ENCODE results near the gene NECTIN2. TPM values are rescaled to one million over a fixed set of nuclear protein-coding genes. Genes with fewer than 3 reads are reported as not detected.
"Not testable (repeated sequence)": the region's sequence is repeated elsewhere in the genome, so short reads cannot be mapped to it uniquely, and the experiment has no call there.

The NECTIN2 gene
- total RNA-seq, 1 donor from 2014 or later, result 302 TPM

DNA sequence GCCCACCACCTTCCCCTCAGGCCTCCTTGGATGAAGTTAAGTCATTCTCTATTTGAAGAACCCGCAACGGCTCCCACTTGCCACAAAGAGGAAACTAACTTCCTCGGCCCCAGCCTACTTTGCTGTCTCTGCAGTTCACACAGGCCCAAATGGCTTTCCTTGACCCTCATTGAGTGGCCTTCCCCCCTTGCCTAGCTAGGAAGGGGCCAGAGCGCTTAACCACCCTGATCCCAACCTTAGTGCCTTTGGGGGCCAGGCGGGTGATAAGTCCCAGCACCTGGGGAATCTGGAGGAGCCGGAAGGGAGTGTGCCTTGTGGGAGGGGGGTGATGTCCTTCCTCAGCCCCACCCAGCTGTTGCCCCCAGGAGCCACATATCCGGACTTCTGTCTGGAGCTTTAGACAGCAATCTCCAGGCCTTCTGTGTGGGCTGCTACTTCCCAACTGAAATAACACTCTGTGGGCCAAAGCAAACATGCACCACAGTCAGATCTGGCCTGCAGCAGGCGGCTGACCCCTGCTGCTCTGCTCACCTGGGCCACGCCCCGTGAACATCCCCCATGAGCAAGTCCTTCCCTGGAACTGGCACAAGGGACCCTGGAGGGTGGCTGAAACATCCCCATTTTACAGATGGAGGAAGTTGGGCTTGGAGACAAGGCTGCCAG lies 10.5 kb downstream of the NECTIN2 start:
- TF ChIP-seq, protein P1, sequence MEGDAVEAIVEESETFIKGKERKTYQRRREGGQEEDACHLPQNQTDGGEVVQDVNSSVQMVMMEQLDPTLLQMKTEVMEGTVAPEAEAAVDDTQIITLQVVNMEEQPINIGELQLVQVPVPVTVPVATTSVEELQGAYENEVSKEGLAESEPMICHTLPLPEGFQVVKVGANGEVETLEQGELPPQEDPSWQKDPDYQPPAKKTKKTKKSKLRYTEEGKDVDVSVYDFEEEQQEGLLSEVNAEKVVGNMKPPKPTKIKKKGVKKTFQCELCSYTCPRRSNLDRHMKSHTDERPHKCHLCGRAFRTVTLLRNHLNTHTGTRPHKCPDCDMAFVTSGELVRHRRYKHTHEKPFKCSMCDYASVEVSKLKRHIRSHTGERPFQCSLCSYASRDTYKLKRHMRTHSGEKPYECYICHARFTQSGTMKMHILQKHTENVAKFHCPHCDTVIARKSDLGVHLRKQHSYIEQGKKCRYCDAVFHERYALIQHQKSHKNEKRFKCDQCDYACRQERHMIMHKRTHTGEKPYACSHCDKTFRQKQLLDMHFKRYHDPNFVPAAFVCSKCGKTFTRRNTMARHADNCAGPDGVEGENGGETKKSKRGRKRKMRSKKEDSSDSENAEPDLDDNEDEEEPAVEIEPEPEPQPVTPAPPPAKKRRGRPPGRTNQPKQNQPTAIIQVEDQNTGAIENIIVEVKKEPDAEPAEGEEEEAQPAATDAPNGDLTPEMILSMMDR (IDR thresholded peaks at IDR 0.05; ENCODE audit: insufficient read depth, low read depth, low read length), result no peak
- TF ChIP-seq EZH2 (IDR thresholded peaks at IDR 0.05; ENCODE audit: insufficient read depth, low read length), result no peak
- Histone ChIP-seq H3K4me1 (ENCODE audit: insufficient read depth, low read length) (peaks cover 11% of the 10 kb centered on the region), H3K79me2 (ENCODE audit: insufficient read depth, low read length) (peaks cover 93% of the 10 kb centered on the region), H3K27ac (ENCODE audit: low read depth, low read length) (peak overlapping the region; percentile 13), H3K9me3 (ENCODE audit: insufficient read depth, low read depth, low read length) (no peaks in the 10 kb centered on the region), H3K27me3 (ENCODE audit: insufficient read depth, low read length) (no peaks in the 10 kb centered on the region), H3K4me3 (ENCODE audit: insufficient read depth, low read depth, low read length) (no peak overlapping the region), H2AFZ (ENCODE audit: low read depth, low read length) (no peak overlapping the region), H4K20me1 (ENCODE audit: insufficient read depth, low read length) (peaks cover 85% of the 10 kb centered on the region), H3K36me3 (ENCODE audit: insufficient read depth, low read length) (peaks cover 11% of the 10 kb centered on the region), H3K4me2 (ENCODE audit: low read length) (peak overlapping the region; percentile 45), H3K9ac (ENCODE audit: low read length) (no peak overlapping the region)
- H3K4me3 Mint-ChIP-seq (ENCODE audit: unreplicated experiment), result no peak overlapping the region
- no peak overlapping the region for H3K27ac Mint-ChIP-seq (ENCODE audit: unreplicated experiment)
- H3K9me3 Mint-ChIP-seq (ENCODE audit: unreplicated experiment), result no peaks in the 10 kb centered on the region
- no peak for FAIRE-seq
- H3K36me3 Mint-ChIP-seq (ENCODE audit: low read depth, unreplicated experiment), result peaks cover 16% of the 10 kb centered on the region
- no peaks in the 10 kb centered on the region for H3K27me3 Mint-ChIP-seq (ENCODE audit: low read depth, unreplicated experiment)
- peak; percentile 54 for DNase-seq (ENCODE audit: low read depth)
- H3K4me1 Mint-ChIP-seq (ENCODE audit: low read depth, unreplicated experiment), result peaks cover 8% of the 10 kb centered on the region

DNA sequence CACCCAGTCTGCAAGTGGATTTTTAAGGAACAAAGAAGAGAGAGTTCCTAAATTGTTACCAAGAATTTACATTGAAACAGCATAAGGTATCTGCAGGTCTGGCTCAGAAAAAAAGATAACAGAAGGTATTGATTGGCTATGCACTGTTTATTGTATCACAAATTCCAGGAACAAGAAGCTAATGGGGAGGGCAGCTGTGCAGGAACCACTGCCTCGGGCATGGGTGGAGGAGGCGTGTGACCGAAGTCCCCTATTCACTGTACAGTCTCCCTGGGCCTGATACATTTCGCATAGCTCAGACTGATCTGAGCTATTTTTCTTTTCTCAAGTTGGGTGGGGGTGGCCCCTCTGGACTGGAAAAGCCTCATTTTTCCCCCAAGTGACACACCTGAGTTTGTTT lies 11.7 kb downstream of the NECTIN2 start:
- peaks cover 82% of the 10 kb centered on the region for H4K20me1 ChIP-seq (ENCODE audit: insufficient read depth, low read length)
- Mint-ChIP-seq H3K27ac (ENCODE audit: unreplicated experiment) (no peak overlapping the region), H3K4me1 (ENCODE audit: low read depth, unreplicated experiment) (peaks cover 3% of the 10 kb centered on the region), H3K27me3 (ENCODE audit: low read depth, unreplicated experiment) (no peaks in the 10 kb centered on the region), H3K4me3 (ENCODE audit: unreplicated experiment) (no peak overlapping the region), H3K9me3 (ENCODE audit: unreplicated experiment) (no peaks in the 10 kb centered on the region), H3K36me3 (ENCODE audit: low read depth, unreplicated experiment) (peaks cover 18% of the 10 kb centered on the region)
- no peak overlapping the region for H3K9ac ChIP-seq (ENCODE audit: low read length)
- peaks cover 11% of the 10 kb centered on the region for H3K4me1 ChIP-seq (ENCODE audit: insufficient read depth, low read length)
- no peak for DNase-seq (ENCODE audit: low read depth)
- TF ChIP-seq EZH2 (IDR thresholded peaks at IDR 0.05; ENCODE audit: insufficient read depth, low read length), result no peak
- TF ChIP-seq, protein P1 (IDR thresholded peaks at IDR 0.05; ENCODE audit: insufficient read depth, low read depth, low read length), result no peak
- H3K27me3 ChIP-seq (ENCODE audit: insufficient read depth, low read length), result no peaks in the 10 kb centered on the region
- FAIRE-seq, result no peak
- H3K9me3 ChIP-seq (ENCODE audit: insufficient read depth, low read depth, low read length), result no peaks in the 10 kb centered on the region
- H2AFZ ChIP-seq (ENCODE audit: low read depth, low read length), result no peak overlapping the region
- peaks cover 91% of the 10 kb centered on the region for H3K79me2 ChIP-seq (ENCODE audit: insufficient read depth, low read length)
- H3K4me2 ChIP-seq (ENCODE audit: low read length), result no peak overlapping the region
- no peak overlapping the region for H3K4me3 ChIP-seq (ENCODE audit: insufficient read depth, low read depth, low read length)
- no peak overlapping the region for H3K27ac ChIP-seq (ENCODE audit: low read depth, low read length)
- peaks cover 11% of the 10 kb centered on the region for H3K36me3 ChIP-seq (ENCODE audit: insufficient read depth, low read length)

DNA sequence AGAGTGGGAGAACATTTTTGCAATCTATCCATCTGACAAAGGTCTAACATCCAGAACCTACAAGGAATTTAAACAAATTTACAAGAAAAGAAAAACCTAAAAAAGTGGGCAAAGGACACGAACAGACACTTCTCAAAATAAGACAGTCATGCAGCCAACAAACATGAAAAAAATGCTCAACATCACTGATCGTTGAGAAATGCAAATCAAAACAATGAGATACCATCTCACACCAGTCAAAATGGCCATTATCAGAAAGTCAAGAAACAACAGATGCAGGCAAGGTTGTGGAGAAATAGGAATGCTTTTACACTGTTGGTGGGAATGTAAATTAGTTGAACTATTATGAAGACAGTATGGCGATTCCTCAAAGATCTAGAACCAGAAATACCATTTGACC lies 15.5 kb downstream of the NECTIN2 start:
- H3K27ac ChIP-seq (ENCODE audit: low read depth, low read length); FAIRE-seq; H3K27ac Mint-ChIP-seq (ENCODE audit: unreplicated experiment); H3K9me3 ChIP-seq (ENCODE audit: insufficient read depth, low read depth, low read length); H3K9me3 Mint-ChIP-seq (ENCODE audit: unreplicated experiment); DNase-seq (ENCODE audit: low read depth); H3K4me3 ChIP-seq (ENCODE audit: insufficient read depth, low read depth, low read length); H2AFZ ChIP-seq (ENCODE audit: low read depth, low read length); H3K27me3 ChIP-seq (ENCODE audit: insufficient read depth, low read length); H3K4me3 Mint-ChIP-seq (ENCODE audit: unreplicated experiment); H3K4me1 ChIP-seq (ENCODE audit: insufficient read depth, low read length); H3K4me1 Mint-ChIP-seq (ENCODE audit: low read depth, unreplicated experiment); H3K9ac ChIP-seq (ENCODE audit: low read length); H3K4me2 ChIP-seq (ENCODE audit: low read length); H3K27me3 Mint-ChIP-seq (ENCODE audit: low read depth, unreplicated experiment): not testable (repeated sequence)
- Histone ChIP-seq H4K20me1 (ENCODE audit: insufficient read depth, low read length) (peaks cover 83% of the 10 kb centered on the region), H3K79me2 (ENCODE audit: insufficient read depth, low read length) (peaks cover 89% of the 10 kb centered on the region), H3K36me3 (ENCODE audit: insufficient read depth, low read length) (peaks cover 11% of the 10 kb centered on the region)
- peaks cover 28% of the 10 kb centered on the region for H3K36me3 Mint-ChIP-seq (ENCODE audit: low read depth, unreplicated experiment)

Data from astrocyte (in vitro differentiated cells and primary cell).